Loucy (cell line): ENCODE data around the gene FRMD4A.

Experiments
- H2AFZ ChIP-seq: fragments of 200-600 bp; sonication (generic); 2 replicates; pipeline ENCODE4 v1.6.0; 2016; ENCODE audit warnings: antibody characterized with exemption, mild to moderate bottlenecking, low read length, moderate library complexity
- H3F3A ChIP-seq: fragments of 200-600 bp; 2 replicates; pipeline ENCODE4 v1.6.0; 2016; ENCODE audit warnings: antibody characterized with exemption, low read depth, mild to moderate bottlenecking
- H3K27me3 ChIP-seq: fragments of 200-600 bp; sonication (generic); 2 replicates; pipeline ENCODE4 v1.6.1; 2014; ENCODE audit warnings: low read length, mild to moderate bottlenecking; ENCODE audit not compliant: insufficient read depth, poor library complexity, severe bottlenecking
- H3K36me3 ChIP-seq: fragments of 200-600 bp; sonication (generic); 2 replicates; pipeline ENCODE4 v1.6.1; 2016; ENCODE audit warnings: low read length; ENCODE audit not compliant: insufficient read depth
- H3K4me1 ChIP-seq: fragments of 200-600 bp; sonication (generic); 2 replicates; pipeline ENCODE4 v1.5.1; 2014; ENCODE audit warnings: low read length, mild to moderate bottlenecking; ENCODE audit not compliant: insufficient read depth, poor library complexity, severe bottlenecking
- H3K4me2 ChIP-seq: fragments of 200-600 bp; sonication (generic); 2 replicates; pipeline ENCODE4 v1.6.0; 2014; ENCODE audit warnings: antibody characterized with exemption, low read length, low read depth, mild to moderate bottlenecking; ENCODE audit not compliant: poor library complexity, severe bottlenecking
- H3K4me3 ChIP-seq: fragments of 200-600 bp; sonication (generic); 2 replicates; pipeline ENCODE4 v1.5.1; 2014; ENCODE audit warnings: low read length, mild to moderate bottlenecking, mixed read lengths; ENCODE audit not compliant: poor library complexity, severe bottlenecking
- H3K79me2 ChIP-seq: fragments of 200-600 bp; sonication (generic); 2 replicates; pipeline ENCODE4 v1.6.1; 2014; ENCODE audit warnings: low read length; ENCODE audit not compliant: insufficient read depth
- H3K9ac ChIP-seq: fragments of 200-600 bp; sonication (generic); 2 replicates; pipeline ENCODE4 v1.6.0; 2014; ENCODE audit warnings: mild to moderate bottlenecking, low read depth, low read length, moderate library complexity; ENCODE audit not compliant: poor library complexity, severe bottlenecking
- H3K9me2 ChIP-seq: fragments of 200-600 bp; sonication (generic); replicated peaks from 2 replicates; pipeline ENCODE4 v1.6.1; 2016; ENCODE audit warnings: low read depth, low read length, mixed read lengths
- H3K9me3 ChIP-seq: fragments of 200-600 bp; sonication (generic); 2 replicates; pipeline ENCODE4 v1.6.1; 2014; ENCODE audit warnings: mild to moderate bottlenecking, antibody characterized with exemption, low read length, low read depth; ENCODE audit not compliant: insufficient read depth
- H4K20me1 ChIP-seq: fragments of 200-600 bp; sonication (generic); 2 replicates; pipeline ENCODE4 v1.6.0; 2014; ENCODE audit warnings: antibody characterized with exemption, low read length, mild to moderate bottlenecking; ENCODE audit not compliant: insufficient read depth, poor library complexity, severe bottlenecking
- CTCF ChIP-seq: fragments of 200-600 bp; sonication (generic); conservative IDR thresholded peaks from 2 replicates; pipeline ENCODE4 v1.5.1; 2014; ENCODE audit warnings: mild to moderate bottlenecking, antibody characterized with exemption, low read length
- EZH2phosphoT487 ChIP-seq: fragments of 200-600 bp; IDR thresholded peaks from 2 replicates; pipeline ENCODE4 v1.6.1; 2018; ENCODE audit warnings: antibody characterized with exemption, mild to moderate bottlenecking, moderate library complexity, borderline replicate concordance

The FRMD4A gene

GRCh38 chr10:13707156-13707881 lies 623.4 kb downstream of the FRMD4A start:
- Histone ChIP-seq H4K20me1 (no peaks in the 10 kb centered on the region), H3K9ac (no peak overlapping the region), H3K36me3 (no peaks in the 10 kb centered on the region), H3K4me1 (no peaks in the 10 kb centered on the region), H3K9me2 (no peaks in the 10 kb centered on the region), H3K4me2 (no peak overlapping the region), H2AFZ (no peak overlapping the region), H3F3A (no peaks in the 10 kb centered on the region), H3K27me3 (no peaks in the 10 kb centered on the region), H3K9me3 (no peaks in the 10 kb centered on the region), H3K4me3 (no peak overlapping the region), H3K79me2 (no peaks in the 10 kb centered on the region)
- no peak for TF ChIP-seq CTCF
- no peak for TF ChIP-seq EZH2phosphoT487

GRCh38 chr10:13706604-13707003 lies 624.1 kb downstream of the FRMD4A start:
- Histone ChIP-seq H3K4me1 (no peaks in the 10 kb centered on the region), H3K4me3 (no peak overlapping the region), H3K79me2 (no peaks in the 10 kb centered on the region), H3F3A (no peaks in the 10 kb centered on the region), H3K27me3 (no peaks in the 10 kb centered on the region), H2AFZ (no peak overlapping the region), H3K36me3 (no peaks in the 10 kb centered on the region), H3K9ac (no peak overlapping the region), H4K20me1 (no peaks in the 10 kb centered on the region), H3K9me2 (no peaks in the 10 kb centered on the region), H3K9me3 (no peaks in the 10 kb centered on the region), H3K4me2 (no peak overlapping the region)
- no peak for TF ChIP-seq EZH2phosphoT487
- TF ChIP-seq CTCF: no peak

- no peaks in the 10 kb centered on the region for H3K9me3 ChIP-seq
- no peaks in the 10 kb centered on the region for H3K9me2 ChIP-seq
- no peak overlapping the region for H2AFZ ChIP-seq
- no peaks in the 10 kb centered on the region for H3K27me3 ChIP-seq
- no peaks in the 10 kb centered on the region for H4K20me1 ChIP-seq
- H3K4me2 ChIP-seq: no peak overlapping the region
- no peak overlapping the region for H3K4me3 ChIP-seq
- no peak overlapping the region for H3K9ac ChIP-seq
- no peak for TF ChIP-seq CTCF
- TF ChIP-seq EZH2phosphoT487: no peak
- no peaks in the 10 kb centered on the region for H3K36me3 ChIP-seq
- H3K4me1 ChIP-seq: no peaks in the 10 kb centered on the region
- H3F3A ChIP-seq: no peaks in the 10 kb centered on the region
- no peaks in the 10 kb centered on the region for H3K79me2 ChIP-seq
Observed at GRCh38 chr10:13706175-13706574, 624.5 kb downstream of the FRMD4A start.
